ENCODE measurements around the gene SECTM1.

The SECTM1 gene

DNA sequence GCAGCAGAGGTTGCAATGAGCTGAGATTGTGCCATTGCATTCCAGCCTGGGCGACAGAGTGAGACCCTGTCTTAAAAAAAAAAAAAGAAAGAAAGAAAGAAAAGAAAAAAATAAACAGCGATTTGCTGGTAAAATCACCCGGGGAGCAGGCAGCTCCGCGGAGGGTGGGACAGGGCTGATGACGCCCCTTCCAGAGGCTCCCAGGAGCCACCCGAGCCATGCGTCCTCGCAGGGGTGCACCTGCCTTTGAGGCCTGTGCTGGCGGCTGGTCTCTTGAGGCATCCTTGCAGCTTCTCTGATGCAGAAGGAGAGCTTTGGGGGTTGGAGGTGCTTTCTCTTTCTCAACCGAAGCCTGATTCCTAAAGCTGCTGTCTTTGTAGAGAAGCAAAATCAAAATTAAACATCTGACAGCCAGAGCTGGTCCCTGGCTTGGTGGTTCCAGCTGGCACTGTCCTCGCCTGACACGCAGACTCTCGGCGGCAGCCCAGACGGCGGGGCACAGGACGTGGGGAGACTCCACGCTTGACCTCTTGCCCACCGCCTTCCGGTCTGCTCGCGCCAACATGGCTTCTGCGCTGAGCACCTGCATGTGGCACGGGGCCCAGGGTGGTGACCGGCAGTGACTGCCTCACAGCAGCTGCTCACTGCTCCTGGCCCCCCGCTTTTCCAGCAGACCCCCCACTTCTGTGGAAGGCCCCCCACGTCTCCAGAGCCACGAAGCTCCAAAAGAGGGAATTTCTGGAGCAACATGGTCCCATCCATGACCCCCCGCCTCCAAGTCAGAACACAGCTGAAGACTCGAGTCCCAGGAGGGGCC, 44.6 kb upstream of the SECTM1 start:
- TF ChIP-seq REST (IDR thresholded peaks at IDR 0.05; ENCODE audit: insufficient read depth in 1 of 2, low read depth in 2 of 2, low read length in 2 of 2), result no peak
- no peak for TF ChIP-seq TAF1 (IDR thresholded peaks at IDR 0.05; ENCODE audit: borderline replicate concordance, insufficient read depth, low read length)
- no peak for TF ChIP-seq SIN3A (IDR thresholded peaks at IDR 0.05; ENCODE audit: borderline replicate concordance, insufficient read depth, low read length)
- TF ChIP-seq POLR2AphosphoS5 (IDR thresholded peaks at IDR 0.05; ENCODE audit: low read depth, low read length), result no peak
- no peak for TF ChIP-seq FOXP2 (optimal IDR thresholded peaks at IDR 0.05; ENCODE audit: borderline replicate concordance, extremely low read depth, extremely low read length, insufficient read depth)

- no peak for TF ChIP-seq REST (IDR thresholded peaks at IDR 0.05; ENCODE audit: insufficient read depth in 1 of 2, low read depth in 2 of 2, low read length in 2 of 2)
- TF ChIP-seq FOXP2 (optimal IDR thresholded peaks at IDR 0.05; ENCODE audit: borderline replicate concordance, extremely low read depth, extremely low read length, insufficient read depth), result no peak
- no peak for TF ChIP-seq SIN3A (IDR thresholded peaks at IDR 0.05; ENCODE audit: borderline replicate concordance, insufficient read depth, low read length)
- no peak for TF ChIP-seq POLR2AphosphoS5 (IDR thresholded peaks at IDR 0.05; ENCODE audit: low read depth, low read length)
- no peak for TF ChIP-seq TAF1 (IDR thresholded peaks at IDR 0.05; ENCODE audit: borderline replicate concordance, insufficient read depth, low read length)
These were observed 42.6 kb upstream of the SECTM1 start for GRCh38 chr17:82376042-82376730.

GRCh38 chr17:82375359-82376041, 41.9 kb upstream of the SECTM1 start:
- TF ChIP-seq FOXP2 (optimal IDR thresholded peaks at IDR 0.05; ENCODE audit: borderline replicate concordance, extremely low read depth, extremely low read length, insufficient read depth) (no peak), REST (IDR thresholded peaks at IDR 0.05; ENCODE audit: insufficient read depth in 1 of 2, low read depth in 2 of 2, low read length in 2 of 2) (no peak), POLR2AphosphoS5 (IDR thresholded peaks at IDR 0.05; ENCODE audit: low read depth, low read length) (no peak), TAF1 (IDR thresholded peaks at IDR 0.05; ENCODE audit: borderline replicate concordance, insufficient read depth, low read length) (no peak), SIN3A (IDR thresholded peaks at IDR 0.05; ENCODE audit: borderline replicate concordance, insufficient read depth, low read length) (no peak)

- TF ChIP-seq TAF1 (IDR thresholded peaks at IDR 0.05; ENCODE audit: borderline replicate concordance, insufficient read depth, low read length), result no peak
- TF ChIP-seq POLR2AphosphoS5 (IDR thresholded peaks at IDR 0.05; ENCODE audit: low read depth, low read length), result no peak
- TF ChIP-seq SIN3A (IDR thresholded peaks at IDR 0.05; ENCODE audit: borderline replicate concordance, insufficient read depth, low read length), result no peak
These were observed 41.2 kb upstream of the SECTM1 start for GRCh38 chr17:82374626-82375331.

All from PFSK-1 (cell line).